NOMO-1 treated with dmso at 0.1 percent for 144 hours (cell line): ENCODE measurements around the gene SORCS2.
A peak's percentile ranks its signal among the peaks of the same experiment; 100 is the strongest.

Experiments used
- DNase-seq: peaks from one replicate; lab custom pipeline; 2025; ENCODE audit not compliant: unreplicated experiment; lab: John Stamatoyannopoulos, UW

The SORCS2 gene

DNA sequence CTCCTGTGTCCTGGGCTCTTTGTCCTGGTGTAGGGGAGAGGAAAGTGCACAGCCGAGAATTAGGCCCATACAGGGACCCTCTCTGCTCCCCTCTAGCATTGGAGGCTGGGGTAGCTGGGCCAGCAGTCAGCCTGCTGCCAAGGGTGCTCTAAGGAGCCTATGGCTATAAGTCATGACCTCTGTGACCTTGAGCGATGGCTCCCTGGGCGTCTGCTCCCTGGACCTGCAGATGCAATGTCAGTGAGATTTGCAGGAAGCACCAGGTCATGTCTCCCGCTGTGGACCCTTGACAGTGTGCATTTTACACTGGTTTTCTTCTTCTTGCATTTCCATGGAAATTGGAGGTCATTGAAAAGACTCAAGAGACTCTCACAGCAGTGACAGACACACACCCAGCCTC is 476.5 kb downstream of the SORCS2 start:
- DNase-seq: no peak

DNA sequence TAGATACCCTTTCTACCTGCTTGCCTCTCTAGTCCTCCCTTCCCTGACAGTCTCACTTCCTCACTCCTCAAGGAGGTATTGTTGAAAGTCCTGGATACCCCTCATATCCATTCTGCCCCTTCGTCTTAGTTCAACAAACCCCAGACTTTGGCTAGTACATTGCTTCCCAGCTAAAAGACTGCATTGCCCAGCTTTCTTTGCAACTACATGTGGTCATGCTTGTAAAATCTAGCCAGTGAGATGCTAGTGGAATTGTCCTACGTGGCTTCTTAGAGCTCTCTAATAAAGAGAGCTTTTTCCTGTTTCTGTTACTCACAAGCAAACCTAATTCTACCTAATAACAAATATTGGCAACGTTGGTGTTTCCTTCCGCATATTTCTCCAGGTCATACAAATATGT is 480.3 kb downstream of the SORCS2 start:
- DNase-seq: no peak

DNA sequence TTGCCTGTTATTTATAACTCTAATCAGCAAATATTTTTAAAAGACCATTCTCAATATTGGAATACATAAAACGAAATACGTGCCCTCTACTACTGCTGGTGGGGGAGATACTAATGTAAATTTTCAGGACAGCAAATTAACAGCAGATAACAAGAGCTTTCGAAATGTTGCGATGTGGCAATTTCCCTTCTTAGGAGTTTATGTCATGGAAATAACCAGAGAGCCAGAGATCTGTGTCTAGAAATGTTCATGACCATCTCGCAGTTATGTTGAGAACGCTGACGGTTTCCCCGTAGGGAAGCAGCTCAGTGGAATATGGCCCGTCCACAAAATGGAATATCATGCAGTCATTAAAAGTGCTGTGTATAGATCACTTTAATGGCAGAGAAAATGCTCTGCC is 480.8 kb downstream of the SORCS2 start:
- DNase-seq: peak; percentile 73

DNA sequence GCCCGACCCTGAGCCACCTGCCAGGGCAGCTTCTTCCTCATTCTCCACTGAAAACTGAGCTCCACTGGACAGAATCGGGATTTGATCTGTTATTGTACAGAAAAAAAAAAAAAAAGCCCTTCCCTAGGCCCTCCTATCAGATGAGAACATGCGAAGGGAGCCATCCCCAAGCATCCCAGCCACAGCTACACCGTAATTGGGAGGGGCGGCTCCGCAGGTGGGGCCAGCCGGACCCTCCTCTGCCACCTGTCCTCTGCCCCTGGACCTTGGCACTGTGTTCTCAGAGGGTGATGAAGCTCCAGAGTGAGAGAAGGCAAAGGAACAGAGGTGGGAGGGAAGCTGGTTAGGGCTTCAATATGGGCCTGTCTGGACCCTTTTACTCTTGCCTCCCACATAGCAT is 482.4 kb downstream of the SORCS2 start:
- DNase-seq: no peak

DNA sequence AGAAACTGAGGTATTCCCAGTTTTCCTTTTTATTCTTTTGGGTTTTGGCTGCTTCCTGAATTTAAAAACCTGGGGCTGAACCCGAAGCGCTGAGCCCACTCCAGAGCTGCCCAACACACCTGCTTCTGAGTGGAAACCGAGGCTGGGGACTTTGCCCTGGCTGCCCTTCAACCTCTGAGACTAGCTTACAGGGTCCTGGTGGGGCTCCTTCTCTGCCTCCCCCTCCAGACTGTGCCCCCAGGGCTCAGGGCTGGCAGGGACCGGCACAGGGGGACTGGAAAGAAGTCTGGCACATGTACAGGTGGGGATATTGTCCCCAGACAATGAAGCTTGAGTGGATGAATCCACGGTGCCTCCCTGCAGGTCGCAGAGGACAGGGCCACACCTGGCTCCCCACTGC is 482.8 kb downstream of the SORCS2 start:
- no peak for DNase-seq

DNA sequence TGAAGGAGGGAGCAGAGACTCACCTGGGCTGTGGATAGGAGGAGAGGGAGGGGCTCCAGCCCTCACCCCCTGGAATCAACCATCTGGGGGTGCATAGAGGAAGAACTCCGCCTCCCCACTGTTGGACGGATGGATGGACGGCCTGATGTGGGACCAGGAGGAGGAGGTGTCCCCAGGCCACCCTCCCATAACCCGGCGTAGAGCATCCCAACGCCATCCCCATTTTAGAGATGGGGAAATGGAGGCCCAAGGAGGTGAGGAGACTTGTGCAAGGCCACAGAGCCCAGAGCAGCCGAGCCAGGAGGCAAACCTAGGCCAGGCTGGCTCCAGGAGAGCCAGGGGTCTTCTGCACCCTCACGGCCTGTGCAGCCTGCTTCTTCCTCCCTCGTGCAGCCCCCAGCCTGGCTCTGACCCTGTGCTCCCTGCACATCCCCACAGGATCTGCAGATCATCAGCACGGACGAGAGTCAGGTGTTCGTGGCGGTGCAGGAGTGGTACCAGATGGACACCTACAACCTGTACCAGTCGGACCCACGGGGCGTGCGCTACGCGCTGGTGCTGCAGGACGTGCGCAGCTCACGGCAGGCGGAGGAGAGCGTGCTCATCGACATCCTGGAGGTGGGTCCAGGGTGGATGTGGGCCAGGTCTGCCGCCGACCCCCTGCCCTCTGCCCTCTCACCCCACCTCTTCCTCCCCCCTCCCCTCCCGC is 483.4 kb downstream of the SORCS2 start:
- no peak for DNase-seq

DNA sequence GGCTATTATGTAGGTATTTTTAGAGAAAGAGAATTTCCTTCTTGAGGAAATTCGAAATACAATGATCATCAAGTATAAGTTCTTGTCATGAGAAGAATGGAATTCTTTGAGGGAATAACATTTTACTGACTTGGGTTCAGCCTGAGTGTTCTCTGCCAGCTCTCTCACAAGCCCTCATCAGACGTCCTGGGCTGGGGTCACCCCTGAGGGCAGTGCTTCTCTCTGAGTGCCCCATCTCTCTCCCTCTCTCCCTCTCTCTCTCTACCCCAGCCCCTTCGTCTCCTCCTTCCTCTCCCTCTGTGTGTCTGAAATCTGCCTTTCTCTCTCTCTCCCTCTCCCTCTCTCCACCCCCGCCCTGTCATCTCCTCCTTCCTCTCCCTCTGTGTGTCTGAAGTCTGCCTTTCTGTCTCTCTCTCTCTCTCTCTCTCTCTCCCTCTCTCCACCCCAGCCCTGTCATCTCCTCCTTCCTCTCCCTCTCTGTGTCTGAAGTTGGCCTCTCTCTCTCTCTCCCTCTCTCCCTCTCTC is 484.1 kb downstream of the SORCS2 start:
- DNase-seq: no peak

DNA sequence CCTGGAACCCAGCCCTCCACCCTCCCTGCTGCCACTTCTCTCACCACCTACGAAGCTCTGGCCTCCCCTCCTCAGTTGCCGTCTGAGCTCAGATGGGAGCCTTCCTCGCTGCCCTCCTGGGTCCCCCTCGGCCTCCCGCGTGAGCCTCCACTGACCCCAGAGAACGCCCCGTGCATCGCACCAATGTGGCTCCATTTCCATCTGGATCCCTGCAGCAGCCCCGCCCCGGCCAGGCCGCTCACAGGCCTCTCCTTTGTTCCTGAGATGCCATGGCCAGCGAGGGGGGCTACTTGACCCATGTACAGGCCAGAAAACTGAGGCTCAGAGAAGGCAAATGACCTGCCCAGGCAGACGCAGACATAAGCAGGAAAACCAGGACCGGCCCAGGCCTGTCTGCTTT is 484.7 kb downstream of the SORCS2 start:
- no peak for DNase-seq

DNA sequence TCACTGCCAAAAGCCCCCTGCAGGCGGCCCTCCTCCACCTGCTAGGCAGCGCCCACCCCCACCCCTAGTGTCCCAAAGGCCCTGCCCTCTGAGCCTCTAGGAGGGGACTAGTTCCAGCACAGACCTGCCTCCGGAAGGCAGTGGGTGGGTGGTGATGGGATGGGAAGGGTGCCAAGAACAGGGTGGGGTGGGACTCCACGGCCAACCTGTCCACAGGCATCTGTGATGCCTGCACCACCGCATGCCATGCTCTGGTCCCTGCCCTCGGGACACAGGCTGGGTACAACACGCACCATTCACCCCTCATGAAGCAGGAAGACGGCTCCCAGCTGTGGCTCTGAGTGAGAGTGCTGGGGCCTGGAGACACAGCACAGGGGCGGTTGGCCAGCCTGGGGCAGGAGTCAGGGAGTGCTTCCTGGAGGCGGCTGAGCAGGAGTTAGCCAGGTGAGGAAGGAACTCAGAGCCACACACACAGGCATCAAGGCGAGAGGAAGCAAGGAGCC is 485.5 kb downstream of the SORCS2 start:
- no peak for DNase-seq

DNA sequence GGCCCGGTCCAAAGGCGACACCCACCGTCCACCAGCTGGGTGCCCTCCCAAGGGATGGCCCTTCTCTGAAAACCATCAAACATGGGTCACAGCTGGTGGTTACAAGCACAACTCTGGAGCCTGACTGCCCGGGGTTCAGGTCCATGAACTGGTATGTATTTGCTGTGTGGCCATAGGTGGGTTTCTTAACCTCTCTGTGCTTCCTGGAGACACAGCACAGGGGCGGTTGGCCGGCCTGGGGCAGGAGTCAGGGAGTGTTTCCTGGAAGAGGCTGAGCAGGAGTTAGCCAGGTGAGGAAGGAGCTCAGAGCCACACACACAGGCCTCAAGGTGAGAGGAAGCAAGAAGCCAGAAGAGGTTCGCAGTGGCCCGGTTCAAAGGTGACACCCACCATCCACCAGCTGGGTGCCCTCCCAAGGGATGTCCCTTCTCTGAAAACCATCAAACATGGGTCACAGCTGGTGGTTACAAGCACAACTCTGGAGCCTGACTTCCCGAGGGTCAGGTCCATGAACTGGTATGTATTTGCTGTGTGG is 486.0 kb downstream of the SORCS2 start:
- no peak for DNase-seq

DNA sequence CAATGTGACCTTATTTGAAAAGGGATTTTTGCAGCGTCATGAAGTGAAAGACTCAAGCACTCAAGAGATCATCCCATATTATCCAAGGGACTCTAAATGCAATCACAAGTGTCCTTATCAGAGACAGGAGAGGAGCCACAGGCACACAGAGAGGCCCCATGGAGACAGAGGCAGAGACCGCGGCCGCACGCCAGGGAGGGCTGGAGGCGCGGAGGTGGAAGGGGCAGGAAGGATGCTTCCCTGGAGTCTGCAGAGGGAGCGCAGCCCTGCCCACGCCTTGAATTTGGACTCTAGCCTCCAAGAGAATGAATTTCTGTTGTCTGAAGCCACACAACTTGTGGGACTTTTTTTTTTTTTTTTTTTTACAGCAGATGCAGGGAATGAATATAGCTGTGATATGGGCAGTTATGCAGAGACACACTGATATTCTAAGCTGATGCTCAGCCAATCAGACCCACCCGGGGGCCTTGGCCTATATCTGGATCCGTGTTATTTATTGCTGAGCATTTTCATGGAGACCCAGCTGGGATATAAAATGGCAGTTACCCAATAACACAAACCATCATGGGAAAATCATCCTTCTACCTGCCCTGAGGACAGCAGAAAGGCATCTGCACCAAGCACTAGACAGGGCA is 487.2 kb downstream of the SORCS2 start:
- no peak for DNase-seq

DNA sequence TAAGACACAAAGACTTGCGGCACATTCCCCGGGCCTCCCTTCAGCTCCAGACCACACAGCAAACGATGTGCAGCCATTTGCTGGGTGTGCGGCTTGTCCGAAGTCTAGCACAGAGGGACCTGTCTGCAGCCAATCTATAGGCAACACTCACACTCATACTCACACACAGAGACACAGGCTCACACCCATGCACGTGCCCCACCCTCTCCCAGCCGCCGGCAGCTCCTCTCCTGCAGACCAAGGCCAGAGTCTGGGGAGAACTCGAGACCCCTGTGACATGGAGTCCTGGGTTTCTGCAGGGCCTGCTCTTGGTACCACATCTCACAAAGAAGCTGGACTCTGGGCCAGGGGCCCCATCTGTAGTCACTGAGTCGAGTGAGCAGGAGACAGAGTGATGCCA is 487.8 kb downstream of the SORCS2 start:
- no peak for DNase-seq

DNA sequence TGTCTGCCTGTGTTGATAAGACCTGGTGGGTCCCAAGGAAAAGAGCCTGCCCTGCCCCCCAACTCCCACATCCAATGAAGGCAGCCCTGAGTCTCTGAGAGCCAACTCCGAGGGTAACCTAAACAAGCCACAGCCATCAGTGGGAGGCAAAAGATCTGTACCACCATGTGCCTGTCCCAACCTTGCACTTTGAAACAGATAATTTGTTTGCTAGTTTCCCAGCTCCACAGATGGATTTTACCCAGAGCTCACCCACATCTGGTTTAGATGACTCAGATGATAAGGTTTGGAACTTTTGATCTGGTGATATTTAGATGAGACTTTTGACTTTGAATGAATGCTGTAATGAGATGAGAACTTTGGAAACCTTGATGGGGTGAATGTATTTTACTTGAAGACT is 488.4 kb downstream of the SORCS2 start:
- DNase-seq: no peak

DNA sequence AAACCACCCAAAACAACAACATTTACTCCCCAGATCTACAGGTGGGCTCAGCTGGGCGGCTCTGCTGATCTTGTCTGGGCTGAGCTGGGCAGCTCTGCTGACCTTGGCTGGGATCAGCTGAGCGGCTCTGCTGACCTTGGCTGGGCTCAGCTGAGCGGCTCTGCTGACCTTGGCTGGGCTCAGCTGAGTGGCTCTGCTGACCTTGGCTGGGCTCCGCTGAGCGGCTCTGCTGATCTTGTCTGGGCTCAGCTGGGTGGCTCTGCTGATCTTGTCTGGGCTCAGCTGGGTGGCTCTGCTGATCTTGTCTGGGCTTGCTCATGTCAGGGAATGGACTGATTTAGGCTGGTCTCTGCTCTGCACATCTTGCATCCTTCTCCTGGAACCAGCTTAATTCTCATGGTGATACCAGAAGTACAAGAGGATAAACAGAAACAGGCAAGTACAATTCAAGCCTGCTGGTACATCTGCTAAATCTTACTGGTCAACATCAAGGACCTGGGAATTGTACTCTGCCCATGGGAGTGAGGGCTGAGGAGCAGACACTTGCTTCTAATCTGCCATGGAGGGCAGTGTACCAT is 490.9 kb downstream of the SORCS2 start:
- DNase-seq: no peak

DNA sequence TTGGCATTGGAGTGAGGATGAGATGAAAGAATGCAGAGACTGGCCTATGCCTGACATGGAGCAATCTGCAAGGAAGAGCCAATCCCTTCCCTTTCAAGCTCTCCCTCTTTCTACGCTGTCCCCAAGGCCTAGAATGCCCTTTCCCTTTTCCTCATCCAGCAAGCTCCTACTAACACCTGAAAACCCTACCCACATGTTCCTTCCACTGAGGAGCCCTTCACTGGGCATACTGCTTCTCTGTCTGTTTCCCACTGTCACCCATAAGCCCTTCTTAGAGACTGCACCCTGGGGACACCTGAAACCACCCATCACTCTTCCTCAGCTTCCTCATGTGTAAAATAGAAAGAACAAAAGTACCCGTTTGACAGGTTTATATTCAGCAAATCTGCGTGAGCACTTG is 492.0 kb downstream of the SORCS2 start:
- DNase-seq: no peak

DNA sequence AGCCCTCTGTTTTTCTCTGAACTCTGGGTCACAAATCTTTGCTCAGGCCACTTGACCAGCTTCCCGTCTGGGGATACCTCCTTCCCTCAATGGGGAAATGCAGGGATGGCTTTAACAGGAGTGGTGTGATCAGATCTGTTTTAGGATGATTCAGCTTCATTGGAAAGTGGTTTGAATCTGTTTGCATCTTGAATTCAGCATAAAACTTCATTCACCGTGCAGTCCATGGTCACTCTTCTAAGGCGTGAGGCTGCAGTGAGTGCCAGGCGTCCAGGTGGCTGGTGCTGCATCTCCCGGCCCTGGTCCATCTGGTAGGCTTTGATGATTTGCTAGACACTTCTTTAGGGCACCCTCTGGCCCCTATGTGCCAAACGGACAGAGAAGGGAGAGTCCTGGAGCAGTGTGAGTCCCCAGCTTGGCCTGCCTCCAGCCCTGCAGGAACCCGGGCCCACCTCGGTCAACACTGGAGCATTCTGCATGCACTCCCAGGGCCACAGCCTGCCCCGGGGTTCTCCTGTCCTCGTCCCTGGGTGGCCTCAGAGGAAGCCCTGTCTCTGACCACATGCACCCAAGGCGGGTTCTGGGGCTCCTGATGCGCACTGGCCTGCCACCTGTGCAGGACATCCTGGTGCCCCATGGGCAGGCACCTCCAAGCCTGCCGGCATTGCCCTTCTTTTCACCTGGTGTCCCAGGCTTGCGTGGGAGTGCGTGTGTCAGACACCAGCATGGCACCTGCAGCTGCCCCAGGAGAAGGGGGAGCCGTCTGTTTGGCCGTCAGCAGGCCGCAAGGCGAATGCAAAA is 493.9 kb downstream of the SORCS2 start:
- DNase-seq: no peak

DNA sequence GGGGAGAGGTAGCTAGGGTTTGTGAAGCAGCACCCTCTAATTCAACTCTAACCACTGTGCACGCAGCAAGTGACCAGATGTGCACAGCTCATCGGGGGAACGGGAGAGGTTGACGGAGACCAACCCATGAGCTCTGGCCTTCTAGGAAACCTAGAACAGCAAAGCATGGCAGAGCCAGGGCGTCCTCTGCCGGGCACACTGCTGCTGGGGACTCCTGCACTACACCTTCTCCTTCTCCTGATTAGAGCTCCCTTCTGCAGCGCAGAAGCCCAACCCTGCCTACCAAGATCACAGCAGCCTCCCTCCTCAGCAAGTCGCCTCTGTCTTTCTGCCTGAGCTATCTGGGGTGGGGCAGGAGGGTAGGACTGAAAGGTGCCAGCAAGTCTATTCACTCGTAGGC is 494.7 kb downstream of the SORCS2 start:
- DNase-seq: no peak

DNA sequence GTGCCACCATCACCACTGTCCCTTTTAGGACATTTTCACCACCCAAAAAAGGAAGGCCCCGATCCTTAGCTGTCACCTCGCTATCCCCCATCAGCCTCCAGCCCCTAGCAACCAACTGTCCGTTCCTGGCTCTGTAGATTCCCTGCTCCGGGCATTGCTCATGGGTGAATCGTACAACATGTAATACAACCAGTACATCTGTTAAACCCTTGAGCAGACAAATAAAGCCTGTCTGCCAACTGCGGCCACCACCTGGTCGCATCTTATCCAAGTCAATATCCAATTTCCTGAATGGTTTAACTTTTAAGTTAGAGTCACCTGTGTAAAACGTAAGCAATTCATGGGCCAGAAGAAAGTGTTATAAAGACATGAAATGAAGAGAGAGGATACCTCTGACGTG is 495.5 kb downstream of the SORCS2 start:
- no peak for DNase-seq

DNA sequence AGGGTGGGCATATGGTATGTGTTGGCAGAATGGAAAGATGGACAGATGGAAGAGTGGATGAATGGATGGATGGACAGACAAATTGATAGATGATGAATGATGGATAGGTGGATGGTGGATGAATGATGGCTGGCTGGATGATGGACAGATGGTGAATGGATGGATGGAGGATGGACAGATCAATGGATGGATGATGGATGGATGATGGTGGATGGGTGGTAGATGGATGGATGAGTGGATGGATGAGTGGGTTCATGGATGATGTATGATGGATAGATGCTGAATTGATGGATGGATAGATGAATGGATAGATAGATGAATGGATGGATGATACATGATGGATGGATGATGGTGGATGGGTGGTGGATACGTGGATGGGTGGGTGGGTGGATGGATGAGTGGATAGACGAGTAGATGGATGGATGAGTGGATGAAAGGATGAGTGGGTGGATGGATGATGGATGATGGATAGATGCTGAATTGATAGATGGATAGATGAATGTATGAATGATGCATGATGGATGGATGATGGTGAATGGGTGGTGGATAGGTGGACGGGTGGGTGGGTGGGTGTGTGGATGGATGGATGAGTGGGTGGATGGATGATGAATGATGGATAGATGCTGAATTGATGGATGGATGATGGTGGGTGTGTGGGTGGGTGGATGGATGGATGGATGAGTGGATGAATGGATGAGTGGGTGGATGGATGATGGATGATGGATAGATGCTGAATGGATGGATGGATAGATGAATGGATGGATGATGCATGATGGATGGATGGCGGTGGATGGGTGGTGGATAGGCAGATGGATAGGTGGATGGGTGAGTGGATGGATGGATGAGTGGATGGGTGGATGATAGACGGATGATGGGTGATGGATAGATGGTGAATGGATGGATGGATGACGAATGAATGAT is 497.7 kb downstream of the SORCS2 start:
- no peak for DNase-seq

DNA sequence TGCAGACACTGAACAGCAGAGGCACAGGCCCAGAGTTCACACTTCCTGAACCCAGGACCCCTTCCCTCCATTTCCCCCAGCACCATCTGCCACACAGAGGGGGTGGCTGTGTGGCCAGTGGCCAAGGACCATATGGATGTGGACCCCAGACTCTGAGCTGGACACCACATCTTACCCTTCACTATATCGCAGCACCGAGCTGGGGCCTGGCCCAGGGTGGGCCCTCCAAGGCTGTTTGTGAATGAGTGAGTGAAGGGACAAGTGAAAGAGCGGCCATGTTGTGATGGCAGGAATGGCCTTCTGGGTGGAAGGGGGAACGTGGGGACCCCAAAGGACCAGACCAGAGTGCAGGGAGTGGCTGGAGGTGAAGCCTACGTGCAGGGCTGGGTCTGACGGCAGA is 498.7 kb downstream of the SORCS2 start:
- DNase-seq: no peak
